Tongue (tissue), 2 donors: ENCODE results near the gene CA5A. TPM values are rescaled to one million over a fixed set of nuclear protein-coding genes. Genes with fewer than 3 reads are reported as not detected.
"Not testable (repeated sequence)": the region's sequence is repeated elsewhere in the genome, so short reads cannot be mapped to it uniquely, and the experiment has no call there.

Experiments
- DNase-seq: peaks from one replicate; pipeline ENCODE4 v3.0.0-alpha.2; 2015
- total RNA-seq: library from RNA; depleted of rRNA; stranded (reverse); fragments of >200 nt; gene quantifications from one replicate; pipeline ENCODE4 v1.2.3, GENCODE V29; 2014

The CA5A gene
- total RNA-seq, 1 donor from 2014 or later = not detected

DNA sequence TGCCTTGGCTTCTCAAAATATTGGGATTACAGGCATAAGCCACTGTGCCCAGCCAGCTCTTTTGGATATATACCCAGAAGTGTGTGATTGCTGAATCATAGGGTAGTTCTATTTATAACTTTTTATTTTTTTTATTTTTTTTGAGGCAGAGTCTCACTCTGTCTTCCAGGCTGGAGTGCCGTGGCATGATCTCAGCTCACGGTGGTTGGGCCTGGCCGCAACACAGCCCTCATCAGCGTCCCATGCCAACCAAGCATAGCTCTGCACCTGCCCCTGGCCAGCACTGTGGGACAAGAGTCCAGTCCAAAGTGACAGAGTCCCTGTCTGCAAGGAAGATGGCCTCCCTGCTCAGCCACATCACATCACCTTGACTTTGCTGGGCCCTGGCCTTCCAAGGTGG is 42.3 kb downstream of the CA5A start:
- DNase-seq = not testable (repeated sequence)

DNA sequence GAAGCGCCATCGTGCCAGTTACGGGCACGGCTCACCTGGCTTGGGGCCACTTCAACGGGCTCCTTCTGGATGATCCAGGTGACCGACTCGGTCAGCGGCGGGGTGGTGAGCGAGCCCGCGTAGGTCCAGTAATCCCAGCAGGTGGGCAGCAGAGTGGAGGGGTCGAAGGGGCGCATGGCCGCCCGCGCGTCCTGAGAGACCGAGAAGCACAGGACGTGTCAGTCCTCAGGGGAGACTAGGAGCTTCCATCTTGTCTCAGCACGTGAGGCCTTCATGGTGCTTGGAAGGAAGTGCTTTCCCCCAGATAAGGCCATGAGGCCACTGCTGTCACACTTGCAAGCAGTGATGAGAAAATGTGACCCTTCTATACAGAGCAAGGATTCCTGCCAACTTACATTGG is 44.6 kb downstream of the CA5A start:
- DNase-seq = no peak

DNA sequence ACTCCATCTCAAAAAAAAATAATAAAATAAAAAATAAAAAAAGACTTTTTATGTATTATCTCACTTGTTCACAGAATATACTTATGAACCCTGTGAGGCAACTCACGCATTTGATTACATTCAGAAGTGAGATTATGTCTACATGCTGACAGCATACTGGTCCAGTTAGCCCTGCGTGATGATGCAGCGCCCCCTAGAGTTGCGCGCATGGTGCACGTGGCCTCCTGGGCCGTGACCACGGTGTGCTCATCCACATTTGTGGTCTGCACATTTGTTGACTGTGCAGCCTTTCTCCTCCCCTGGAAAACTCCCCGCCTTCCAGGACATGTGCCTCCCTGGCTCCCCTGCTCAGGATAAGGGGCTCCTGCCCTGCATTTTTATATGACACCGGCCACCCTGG is 46.6 kb downstream of the CA5A start:
- DNase-seq = not testable (repeated sequence)

DNA sequence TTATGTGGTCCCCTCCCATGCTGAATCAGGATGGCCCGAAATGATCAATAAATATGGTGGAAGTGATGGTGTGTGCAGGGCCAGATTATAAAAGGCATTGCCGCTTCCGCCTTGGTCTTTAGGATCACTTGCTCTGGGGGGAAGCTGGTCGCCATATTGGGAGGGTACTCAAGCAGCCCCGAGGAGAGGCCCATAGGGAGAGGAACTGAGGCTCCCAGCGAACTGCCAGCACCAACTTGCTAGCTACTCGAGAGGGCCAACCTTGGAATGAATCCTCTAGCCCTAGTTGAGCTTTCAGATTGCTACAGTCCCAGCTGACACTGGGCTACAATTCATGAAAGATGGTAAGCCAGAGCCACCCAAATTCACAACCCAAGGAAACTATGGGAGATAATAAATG is 48.0 kb downstream of the CA5A start:
- not testable (repeated sequence) for DNase-seq

DNA sequence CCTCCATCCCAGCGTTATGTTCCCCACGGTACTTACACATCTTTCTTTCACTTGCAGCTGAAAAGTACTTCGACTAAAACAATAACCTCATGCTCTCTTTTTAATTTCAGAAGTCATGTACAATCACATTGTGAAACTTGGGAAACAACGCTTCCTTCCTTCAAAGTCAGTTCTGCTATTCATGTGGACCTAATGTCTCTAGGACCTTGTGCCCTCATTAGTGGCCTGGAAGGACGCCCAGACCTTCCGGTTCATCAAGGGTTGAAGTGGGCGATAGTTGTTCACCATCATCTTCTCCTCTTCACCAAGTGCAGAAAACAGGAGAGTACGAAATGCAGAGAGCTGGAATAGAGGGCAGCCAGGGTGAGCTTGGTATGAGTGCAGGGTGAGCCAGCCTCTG is 48.4 kb downstream of the CA5A start:
- DNase-seq = not testable (repeated sequence)

DNA sequence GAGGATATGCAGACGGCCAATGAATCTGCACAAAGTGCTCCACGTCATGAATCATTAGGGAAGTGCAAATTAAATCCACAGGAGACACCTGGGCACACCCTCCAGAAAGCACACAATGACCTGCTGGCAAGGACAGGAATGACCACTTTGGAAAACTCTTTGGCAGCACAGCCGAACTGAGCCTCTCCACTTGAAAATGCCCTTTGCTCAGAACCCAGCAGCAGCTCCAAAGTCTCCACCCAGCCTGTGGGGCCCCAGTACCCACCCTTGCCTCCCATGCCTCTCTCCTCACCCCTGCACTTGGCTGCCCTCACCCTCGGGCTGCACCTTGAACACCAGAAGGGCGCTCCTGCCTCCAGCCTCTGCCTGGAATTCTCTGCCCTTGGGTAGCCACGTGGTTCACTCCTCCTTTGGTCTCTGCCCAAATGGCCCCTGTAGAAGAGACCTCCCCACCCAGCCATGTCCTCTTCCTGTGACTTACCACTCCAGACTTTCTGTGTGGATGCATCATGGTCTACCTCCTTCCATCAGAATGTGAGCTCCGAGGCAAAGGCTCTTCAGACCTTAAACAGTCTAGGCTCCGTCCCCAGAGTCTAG is 50.9 kb downstream of the CA5A start:
- DNase-seq = not testable (repeated sequence)

DNA sequence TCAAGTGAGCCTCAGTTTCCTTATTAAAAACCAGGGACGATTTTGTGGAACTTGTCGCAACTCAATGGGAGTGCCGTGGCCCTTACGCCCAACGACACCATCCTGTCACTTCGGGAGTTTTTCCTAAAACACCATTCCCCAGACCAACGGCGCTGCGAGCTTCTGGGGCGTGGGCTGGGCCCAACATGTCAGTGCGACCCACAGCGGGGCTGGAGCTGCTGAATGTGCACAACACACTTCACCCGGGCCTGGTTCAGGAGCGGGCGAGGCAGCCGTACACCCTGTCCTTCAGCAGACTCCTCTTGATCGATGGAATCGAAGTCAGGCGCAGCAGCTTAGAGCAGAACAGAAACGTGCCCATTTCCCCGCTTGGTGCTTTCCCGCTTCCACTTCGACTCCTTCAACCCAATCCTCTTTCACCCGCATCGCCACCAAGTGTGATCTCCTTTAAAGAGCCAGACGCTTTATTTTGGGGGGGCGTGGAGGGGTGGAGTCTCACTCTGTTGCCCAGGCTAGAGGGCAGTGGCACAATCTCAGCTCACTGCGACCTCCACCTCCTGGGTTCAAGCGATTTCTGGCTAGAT is 53.8 kb downstream of the CA5A start:
- DNase-seq = no peak

DNA sequence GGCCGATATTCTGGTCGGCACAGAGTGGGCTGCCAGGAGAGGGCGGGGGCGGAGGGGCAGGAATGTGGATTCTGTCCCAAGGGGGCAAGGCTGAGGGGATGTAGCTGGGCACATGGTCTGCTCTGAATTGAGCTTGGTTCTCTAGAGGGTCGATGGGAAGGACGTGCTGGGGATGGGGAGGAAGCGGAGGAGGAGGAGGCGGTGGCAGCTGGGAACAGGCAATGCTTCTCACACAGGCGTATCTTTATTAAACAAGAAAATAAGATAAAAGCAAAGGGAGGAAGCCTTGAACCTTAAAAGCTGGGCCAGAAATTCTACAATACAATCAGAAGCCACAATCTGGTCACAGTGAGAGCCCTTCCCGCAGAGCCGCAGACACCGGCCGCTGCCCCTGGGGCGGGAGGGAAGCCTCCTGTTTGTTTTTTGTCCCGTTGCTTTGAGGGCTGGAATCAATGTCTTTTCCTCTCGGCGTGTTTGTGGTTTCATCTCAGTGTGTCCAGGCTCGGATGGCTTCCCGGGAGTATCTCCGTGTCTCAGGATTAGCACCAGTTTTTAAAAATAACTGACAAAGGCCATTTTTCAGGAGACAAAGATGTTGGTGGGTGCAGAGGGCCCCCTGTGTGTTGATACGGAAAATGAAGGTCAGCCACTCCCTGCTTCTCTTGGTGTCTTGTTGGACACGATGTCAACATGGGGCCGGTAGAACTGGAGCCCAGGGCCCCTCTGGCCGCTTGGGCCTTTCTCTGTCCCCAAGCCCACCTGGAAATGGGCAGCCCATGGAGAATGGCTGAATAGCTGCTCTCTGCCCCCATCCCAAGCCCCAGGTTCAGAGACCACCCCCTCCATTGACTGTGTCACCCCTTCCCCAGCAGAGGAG is 54.8 kb downstream of the CA5A start:
- no peak for DNase-seq

DNA sequence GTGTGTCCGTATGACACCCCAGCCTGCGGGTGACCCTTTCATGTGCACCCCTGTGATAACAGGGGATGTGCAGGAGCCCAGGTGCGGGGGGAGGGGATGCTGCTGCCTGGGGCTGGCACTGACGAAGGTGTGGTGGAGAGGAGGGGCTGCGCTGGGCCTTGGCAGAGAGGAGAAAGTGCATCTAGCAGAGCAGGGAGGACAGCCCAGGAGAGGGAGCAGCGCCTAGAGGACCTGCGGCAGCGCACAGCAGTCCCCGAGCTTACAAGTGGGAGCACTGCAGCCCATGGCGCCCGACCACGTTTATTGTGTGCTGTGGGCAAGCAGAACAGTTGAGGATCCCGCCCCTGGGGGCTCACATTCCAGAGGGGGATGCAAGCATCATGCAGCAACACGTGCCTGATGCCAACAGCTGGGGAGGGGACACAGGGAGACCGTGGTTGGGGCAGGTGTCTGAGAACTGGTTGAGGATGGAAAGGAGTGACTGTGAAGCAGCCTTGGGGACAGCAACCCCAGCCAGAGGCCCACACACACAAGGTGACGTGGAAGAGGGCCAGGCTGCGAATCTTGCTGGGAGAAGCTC is 56.1 kb downstream of the CA5A start:
- DNase-seq = no peak

DNA sequence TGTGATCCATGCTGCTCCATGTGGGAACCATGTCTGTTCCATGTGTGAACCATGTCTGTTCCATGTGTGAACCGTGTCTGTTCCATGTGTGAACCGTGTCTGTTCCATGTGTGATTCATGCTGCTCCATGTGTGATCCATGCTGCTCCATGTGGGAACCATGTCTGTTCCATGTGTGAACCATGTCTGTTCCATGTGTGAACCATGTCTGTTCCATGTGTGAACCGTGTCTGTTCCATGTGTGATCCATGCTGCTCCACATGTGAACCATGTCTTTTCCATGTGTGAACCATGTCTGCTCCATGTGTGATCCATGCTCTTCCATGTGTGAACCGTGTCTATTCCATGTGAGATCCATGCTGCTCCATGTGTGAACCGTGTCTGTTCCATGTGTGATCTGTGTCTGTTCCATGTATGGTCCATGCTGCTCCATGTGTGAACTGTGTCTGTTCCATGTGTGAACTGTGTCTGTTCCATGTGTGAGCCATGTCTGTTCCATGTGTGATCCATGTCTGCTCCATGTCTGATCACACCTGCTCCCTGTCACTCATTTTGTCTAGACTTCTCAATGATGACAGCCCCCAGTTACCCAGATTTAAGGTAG is 56.8 kb downstream of the CA5A start:
- not testable (repeated sequence) for DNase-seq

DNA sequence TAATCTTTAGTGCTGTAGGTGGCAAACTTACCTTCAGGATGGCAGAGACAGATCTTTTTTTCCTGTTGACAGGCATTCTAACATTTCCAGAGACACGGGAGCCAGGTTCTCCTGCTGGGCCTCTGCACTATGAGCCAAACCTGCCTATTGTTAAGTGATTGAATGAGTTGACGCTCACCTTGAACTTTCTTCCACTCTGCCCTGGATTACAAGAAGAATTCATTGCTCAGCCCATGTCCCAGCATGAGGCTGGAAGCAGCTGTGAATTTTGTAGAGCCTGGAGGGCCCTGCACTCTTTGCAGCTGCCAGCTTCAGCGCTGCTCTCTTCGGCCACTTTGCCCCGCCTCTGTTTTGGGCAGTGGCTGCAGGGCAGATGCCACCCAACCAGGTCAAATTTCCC is 57.6 kb downstream of the CA5A start:
- DNase-seq = peak; percentile 31

DNA sequence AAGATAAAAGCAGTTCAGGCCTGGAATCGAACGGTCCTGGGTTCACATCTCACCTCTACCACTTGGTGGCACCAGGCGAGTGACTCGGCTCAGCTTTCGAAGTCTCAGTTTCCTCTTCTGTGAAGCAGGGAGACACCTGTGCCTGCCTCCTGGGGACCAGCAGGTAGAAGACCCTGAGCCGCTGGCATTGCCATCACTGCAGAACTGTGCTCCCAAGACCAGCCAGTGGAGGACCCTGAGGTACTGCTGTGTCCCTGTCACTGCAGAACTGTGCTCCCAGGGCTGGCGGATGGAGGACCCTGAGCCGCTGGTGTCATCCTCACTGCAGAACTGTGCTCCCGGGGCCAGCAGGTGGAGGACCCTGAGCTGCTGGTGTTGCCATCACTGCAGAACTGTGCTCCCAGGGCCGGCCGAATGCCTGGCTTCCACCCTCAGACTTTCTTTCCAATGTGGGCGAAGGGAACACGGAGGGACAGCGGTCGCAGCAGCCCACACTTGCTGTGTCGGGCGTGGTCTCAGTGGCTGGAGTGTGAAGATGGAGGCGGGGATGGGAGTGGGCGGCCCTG is 58.3 kb downstream of the CA5A start:
- DNase-seq = no peak

DNA sequence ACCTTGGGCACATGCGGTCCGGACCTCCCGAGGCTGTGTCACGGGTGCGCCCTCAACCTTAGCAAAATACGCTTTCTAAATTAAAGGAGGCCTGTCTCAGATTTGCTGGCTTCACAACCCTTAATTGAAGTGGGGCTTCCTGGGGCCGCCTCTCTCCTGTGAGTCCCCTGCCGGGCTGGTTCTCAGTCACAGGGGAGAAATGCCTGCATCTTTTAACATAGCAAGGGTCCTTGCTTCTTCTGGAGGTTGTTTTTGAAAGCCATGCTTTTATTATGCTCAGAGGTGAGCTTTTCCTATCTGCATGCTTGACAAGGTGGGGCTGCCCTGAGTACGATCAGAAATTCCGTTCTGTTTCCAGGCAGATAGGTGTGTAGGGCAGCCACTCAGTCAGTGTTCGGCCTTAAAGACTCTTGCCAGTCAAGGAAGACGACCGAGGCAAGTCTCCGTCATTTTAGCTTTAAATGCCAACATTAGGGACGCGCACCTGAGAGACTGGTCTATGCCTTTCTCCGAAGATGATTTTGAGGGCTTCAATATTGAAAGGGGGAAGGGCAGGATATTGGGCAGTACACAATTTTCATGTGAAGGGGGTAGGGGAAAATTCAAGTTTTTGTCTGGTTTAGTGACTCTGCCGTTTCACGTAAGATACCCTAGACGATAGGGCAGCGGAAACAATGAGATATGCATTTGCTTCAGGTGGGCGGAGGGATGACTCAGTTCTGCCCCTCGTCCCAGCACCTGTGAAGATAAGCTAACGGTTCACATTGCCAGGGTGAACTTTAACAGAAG is 61.5 kb downstream of the CA5A start:
- DNase-seq = no peak

DNA sequence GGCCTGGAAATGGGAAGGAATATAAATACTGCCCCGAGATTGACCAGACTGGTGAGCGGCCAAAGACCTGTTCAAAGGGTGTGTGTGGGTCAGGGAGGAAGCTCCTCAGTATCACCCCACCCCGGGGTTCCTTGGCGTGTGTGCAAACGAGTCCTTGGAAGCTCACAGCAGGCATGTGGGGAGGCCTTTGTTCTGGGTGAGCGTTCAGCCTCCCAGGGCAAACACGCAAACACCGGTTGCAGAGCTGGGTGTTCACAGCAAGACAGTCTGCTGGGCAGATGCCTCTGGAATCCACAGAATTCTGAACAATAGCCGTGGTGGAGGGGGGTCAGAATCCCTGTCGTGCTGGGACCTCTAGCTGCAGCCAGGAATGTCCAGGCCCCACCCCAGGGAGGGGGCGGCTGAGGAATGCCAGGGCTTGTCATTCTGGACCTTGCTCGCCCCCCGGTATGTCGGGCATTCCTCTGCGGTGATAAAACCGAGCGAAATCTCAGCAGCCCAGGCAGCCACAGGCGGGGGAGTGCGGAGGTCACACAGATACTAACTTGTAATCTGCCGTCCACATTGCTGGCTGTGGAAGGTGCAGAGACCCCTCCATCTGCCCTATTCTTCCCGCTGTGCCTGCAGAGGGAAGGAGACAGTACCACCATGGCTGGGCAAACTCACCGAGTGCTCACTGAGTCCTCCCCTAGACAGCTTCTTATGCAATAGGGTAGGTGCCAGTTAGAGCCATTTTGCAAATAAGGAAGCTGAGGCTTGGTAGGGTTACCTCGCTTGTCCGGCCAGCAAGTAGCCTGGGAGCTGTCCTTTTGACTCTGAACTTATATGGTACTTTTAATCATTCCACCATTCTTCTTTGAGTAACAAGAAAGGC is 65.7 kb downstream of the CA5A start:
- DNase-seq = not testable (repeated sequence)

DNA sequence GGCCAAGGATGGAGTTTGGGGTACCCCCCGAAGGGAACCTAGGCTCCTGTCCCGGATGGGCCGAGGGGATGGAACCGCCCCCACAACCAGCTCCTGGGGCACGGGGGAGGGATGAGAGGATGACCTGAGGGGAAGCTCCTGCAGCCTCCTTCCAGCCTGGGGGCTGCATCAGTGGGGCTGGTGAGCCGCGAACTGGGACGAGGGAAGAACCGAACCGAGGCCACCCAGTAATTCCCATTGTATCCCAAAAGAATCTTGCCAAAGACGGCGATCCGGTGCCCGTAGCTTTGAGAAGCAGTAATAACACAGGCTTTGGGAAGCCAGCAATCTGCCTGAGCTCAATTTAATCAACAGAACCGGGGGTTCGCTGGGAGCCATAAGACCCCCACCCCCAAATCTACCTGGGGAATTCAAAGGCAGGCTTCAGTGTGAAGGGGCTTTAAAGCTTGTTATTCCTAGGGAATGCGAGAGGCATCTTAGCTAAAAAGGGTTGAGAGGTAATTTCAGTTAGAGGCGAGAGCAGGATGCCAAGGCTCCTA is 66.4 kb downstream of the CA5A start:
- not testable (repeated sequence) for DNase-seq

DNA sequence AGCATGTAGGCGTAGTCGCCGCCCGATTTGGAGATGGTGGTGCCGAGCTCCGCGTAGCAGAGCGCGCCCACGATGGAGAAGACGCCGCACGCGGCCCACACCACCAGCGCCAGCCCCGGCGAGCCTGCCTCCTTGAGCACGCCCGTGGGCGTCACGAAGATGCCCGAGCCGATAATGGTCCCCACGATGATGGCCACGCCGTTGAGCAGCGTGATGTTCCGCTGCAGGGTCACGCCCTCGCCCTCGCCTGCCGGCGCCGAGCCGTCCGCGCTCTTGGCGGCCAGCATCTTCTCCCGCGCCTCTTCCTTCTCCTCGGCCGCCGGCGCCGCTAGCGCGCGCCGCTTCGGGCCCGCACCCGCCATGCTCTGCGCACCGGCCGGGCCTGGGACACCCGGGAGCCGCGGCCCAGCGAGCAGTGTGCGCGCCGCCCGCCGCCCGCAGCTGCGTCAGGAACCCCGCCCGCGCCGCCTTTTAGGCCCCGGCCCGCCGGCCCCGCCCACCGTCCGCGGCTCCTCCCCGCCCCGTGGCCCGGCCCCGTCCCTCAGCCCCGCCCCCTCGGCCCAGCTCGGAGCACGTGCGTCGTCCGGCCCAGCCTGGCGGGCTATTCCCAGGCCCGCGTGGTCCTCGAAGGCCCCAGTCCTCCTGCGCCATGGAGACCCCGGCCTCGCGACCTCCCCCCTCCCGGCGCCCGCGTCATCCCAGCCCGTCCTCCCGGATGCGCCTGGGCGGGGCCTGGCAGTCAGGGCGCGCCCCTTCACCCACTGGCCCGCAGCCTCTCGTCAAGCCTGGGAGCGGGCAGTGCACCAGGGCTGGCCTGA is 67.1 kb downstream of the CA5A start, which contains the start of gene SLC7A5:
TSS of gene SLC7A5 (minus strand) at position 447 of the 818 bp plus-strand sequence. CDS start at position 362, 85 bp downstream.
- DNase-seq = peak; percentile 86

DNA sequence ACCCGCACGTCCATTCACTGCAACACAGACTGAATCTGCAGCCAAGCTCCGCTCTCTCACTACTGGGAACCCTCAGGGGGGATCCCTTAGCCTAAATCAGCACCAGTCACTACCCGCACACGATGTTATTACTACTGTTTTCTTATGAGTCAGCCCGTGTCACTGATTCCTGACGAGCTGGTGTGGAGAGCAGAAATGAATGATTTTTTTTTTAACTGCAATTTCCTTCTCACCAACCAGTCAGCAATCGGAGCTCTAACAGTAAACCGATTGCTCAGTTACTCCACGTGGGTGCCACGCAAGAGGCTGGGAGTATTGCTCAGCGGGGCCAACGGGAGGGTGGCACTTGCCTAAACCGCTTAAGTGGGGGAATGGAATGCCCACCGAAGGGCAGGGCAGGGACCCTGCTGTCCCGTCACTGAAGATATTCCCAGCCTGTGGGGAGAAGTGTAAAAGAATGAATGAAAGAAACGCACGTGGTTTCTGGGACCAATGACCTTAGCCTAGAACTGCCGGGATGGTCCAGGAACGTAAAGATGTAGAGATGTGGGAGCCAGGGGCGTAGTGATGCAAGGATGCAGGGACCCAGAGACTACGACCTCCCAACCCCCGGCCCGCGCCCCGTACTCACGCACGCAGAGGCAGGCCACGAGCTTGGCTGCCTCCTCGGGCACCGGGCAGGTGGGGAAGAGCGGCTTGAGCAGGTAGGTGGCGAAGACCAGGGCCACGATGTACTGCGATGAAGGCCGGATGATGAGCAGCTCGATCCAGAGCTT is 67.9 kb downstream of the CA5A start:
- DNase-seq = not testable (repeated sequence)

DNA sequence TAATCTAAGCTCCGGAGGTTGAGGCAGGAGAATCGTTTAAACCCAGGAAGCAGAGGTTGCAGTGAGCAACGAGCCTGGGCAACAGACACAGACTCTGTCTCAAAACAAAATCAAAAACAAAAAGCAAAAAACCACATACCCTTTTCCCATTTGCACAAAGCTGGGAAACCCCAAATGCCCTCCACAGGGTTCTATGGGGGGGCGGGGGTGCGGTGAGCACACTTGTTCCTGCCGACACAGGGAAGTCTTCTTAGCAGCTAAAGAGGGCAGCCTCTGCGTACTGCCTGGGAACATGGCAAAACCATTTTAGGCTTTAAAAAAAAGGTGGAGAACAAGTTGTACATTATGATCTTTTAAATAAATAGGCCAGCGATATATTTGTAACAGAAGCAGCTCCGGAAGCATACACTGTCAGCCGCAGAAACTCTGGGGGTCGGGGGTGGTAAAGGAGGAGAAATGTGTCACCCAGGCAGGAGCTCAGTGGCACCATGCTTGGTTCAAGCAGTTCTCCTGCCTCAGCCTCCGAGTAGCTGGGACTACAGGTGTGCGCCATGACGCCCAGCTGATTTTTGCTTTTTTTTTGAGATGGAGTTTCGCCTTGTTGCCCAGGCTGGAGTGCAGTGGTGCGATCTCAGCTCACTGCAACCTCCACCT is 70.3 kb downstream of the CA5A start:
- not testable (repeated sequence) for DNase-seq
